Keratinocyte (primary cell): ENCODE results near the gene AADACL3. TPM values are rescaled to one million over a fixed set of nuclear protein-coding genes. Genes with fewer than 3 reads are reported as not detected.

Source experiments
- DNase-seq: peaks from one replicate; pipeline ENCODE4 v3.0.0-alpha.2; 2011; ENCODE audit warnings: low read depth, missing footprints, low spot score
- FAIRE-seq: peaks from 2 replicates; lab custom pipeline; 2011; peaks lifted over from hg19 to GRCh38; lab: Jason Lieb, UNC
- H2AFZ ChIP-seq: 2 replicates; pipeline ENCODE4 v1.6.0; 2012; ENCODE audit warnings: low read length, control low read depth, inconsistent platforms; ENCODE audit not compliant: control insufficient read depth
- H3K27ac ChIP-seq: 2 replicates; pipeline ENCODE4 v1.5.1; 2011; ENCODE audit warnings: low read length; ENCODE audit not compliant: control insufficient read depth, insufficient read depth
- H3K27me3 ChIP-seq: 3 replicates; pipeline ENCODE4 v1.6.0; 2011; ENCODE audit warnings: low read length; ENCODE audit not compliant: control insufficient read depth, insufficient read depth; ENCODE audit errors: extremely low read depth
- H3K36me3 ChIP-seq, 2 experiments: 2 replicates in 1 of 2; 3 replicates in 1 of 2; pipeline ENCODE4 v1.5.1; 2011; ENCODE audit warnings: low read length in 2 of 2, mild to moderate bottlenecking in 1 of 2; ENCODE audit not compliant: control insufficient read depth in 2 of 2, insufficient read depth in 2 of 2; ENCODE audit errors: extremely low read depth in 1 of 2
- H3K4me1 ChIP-seq: 3 replicates; pipeline ENCODE4 v1.5.1; 2011; ENCODE audit warnings: low read length; ENCODE audit not compliant: control insufficient read depth, insufficient read depth; ENCODE audit errors: extremely low read depth
- H3K4me2 ChIP-seq: 3 replicates; pipeline ENCODE4 v1.6.0; 2011; ENCODE audit warnings: low read depth, low read length; ENCODE audit not compliant: control insufficient read depth, insufficient read depth; ENCODE audit errors: extremely low read depth
- H3K4me3 ChIP-seq, 3 experiments: fragments of 200-600 bp in 1 of 3; sonication (generic) in 1 of 3; 2 replicates in 2 of 3; 3 replicates in 1 of 3; pipeline ENCODE4 v1.5.1; 2011 to 2016; ENCODE audit warnings: low read length in 3 of 3, mild to moderate bottlenecking in 3 of 3, control low read depth in 2 of 3, inconsistent platforms in 1 of 3, low read depth in 1 of 3, mixed read lengths in 1 of 3, mixed run types in 1 of 3, moderate library complexity in 1 of 3; ENCODE audit not compliant: control insufficient read depth in 2 of 3, insufficient read depth in 2 of 3; ENCODE audit errors: extremely low read depth in 1 of 3
- H3K79me2 ChIP-seq: 2 replicates; pipeline ENCODE4 v1.6.0; 2012; ENCODE audit warnings: low read length; ENCODE audit not compliant: control insufficient read depth, insufficient read depth
- H3K9ac ChIP-seq: 3 replicates; pipeline ENCODE4 v1.6.0; 2011; ENCODE audit warnings: low read length; ENCODE audit not compliant: control insufficient read depth, insufficient read depth; ENCODE audit errors: extremely low read depth
- H3K9me1 ChIP-seq: 3 replicates; pipeline ENCODE4 v1.6.0; 2011; ENCODE audit warnings: low read length; ENCODE audit not compliant: control insufficient read depth, insufficient read depth; ENCODE audit errors: extremely low read depth
- H3K9me3 ChIP-seq: 2 replicates; pipeline ENCODE4 v1.5.1; 2012; ENCODE audit warnings: low read depth, low read length; ENCODE audit not compliant: control insufficient read depth
- H4K20me1 ChIP-seq: 3 replicates; pipeline ENCODE4 v1.6.0; 2011; ENCODE audit warnings: low read length; ENCODE audit not compliant: control insufficient read depth, insufficient read depth; ENCODE audit errors: extremely low read depth
- CTCF ChIP-seq, 3 experiments: IDR thresholded peaks in 1 of 3; conservative IDR thresholded peaks in 1 of 3; optimal IDR thresholded peaks in 1 of 3; 2 replicates in 2 of 3; 3 replicates in 1 of 3; pipeline versions ENCODE3 to v1.5.1; 2011; ENCODE audit warnings: low read length in 3 of 3, mild to moderate bottlenecking in 3 of 3, moderate library complexity in 2 of 3, control low read depth in 1 of 3, inconsistent platforms in 1 of 3; ENCODE audit not compliant: insufficient read depth in 2 of 3; ENCODE audit errors: extremely low read depth in 1 of 3
- EZH2 ChIP-seq: IDR thresholded peaks from one replicate; pipeline ENCODE4 v1.6.1; 2012; ENCODE audit warnings: inconsistent platforms, mild to moderate bottlenecking, low read length, moderate library complexity
- dilution Hi-C: fragments of 300-500 bp; cut with MboI; formaldehyde crosslinking; loops from one replicate; pipeline ENCODE4 v1.7.0; 2020; ENCODE audit warnings: low sequenced_read_pairs; ENCODE audit not compliant: extremely low pct_ligation_motif_present
- polyA plus RNA-seq, 5 experiments: library from polyadenylated mRNA; depleted of rRNA in 3 of 5; stranded (reverse) in 3 of 5; stranded (forward) in 1 of 5; unstranded in 1 of 5; fragments of >200 nt; gene quantifications; 1 replicate in 1 of 5; 2 replicates in 3 of 5; 3 replicates in 1 of 5; pipeline versions ENCODE4 v1.2.1 to v1.2.3, GENCODE V29; 2011 to 2012; ENCODE audit warnings: missing spikeins in 2 of 5, low read depth in 1 of 5, low replicate concordance in 1 of 5

AADACL3 gene
- polyA plus RNA-seq, 1 donor (not counting 4 experiments of a cell fraction or from before 2014, with no cell fraction given): 0.03 TPM

DNA sequence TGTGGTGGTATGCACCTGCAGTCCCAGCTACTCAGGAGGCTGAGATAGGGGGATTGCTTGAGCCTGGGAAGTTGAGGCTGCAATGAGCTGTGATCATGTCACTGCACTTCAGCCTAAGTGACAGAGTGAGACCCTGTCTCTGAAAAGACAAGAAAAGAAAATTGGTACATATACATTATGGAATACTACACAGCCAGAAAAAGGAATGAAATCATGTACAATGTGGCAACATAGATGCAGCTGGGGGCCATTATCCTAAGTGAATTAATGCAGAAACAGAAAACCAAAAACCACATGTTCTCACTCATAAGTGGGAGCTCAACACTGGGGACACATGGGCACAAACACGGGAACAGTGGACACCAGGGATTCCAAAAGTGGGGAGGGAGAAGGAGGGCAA, 23.0 kb downstream of the AADACL3 start:
- Histone ChIP-seq H2AFZ (no peak overlapping the region), H3K9me1 (no peaks in the 10 kb centered on the region), H3K36me3 (no peaks in the 10 kb centered on the region), H3K9ac (no peak overlapping the region), H4K20me1 (no peaks in the 10 kb centered on the region), H3K27me3 (no peaks in the 10 kb centered on the region), H3K4me2 (no peak overlapping the region), H3K4me1 (no peaks in the 10 kb centered on the region), H3K79me2 (no peaks in the 10 kb centered on the region), H3K27ac (no peak overlapping the region), H3K9me3 (no peaks in the 10 kb centered on the region), H3K4me3 (no peak overlapping the region)
- FAIRE-seq (no peak), DNase-seq (no peak)
- dilution Hi-C loops: no loop called here
- TF ChIP-seq CTCF (optimal IDR thresholded peaks at IDR 0.05 in 1 of 3, IDR thresholded peaks at IDR 0.05 in 1 of 3, conservative IDR thresholded peaks at IDR 0.05 in 1 of 3; ENCODE audit: extremely low read depth in 1 of 3, insufficient read depth in 2 of 3, low read length in 3 of 3): no peak

DNA sequence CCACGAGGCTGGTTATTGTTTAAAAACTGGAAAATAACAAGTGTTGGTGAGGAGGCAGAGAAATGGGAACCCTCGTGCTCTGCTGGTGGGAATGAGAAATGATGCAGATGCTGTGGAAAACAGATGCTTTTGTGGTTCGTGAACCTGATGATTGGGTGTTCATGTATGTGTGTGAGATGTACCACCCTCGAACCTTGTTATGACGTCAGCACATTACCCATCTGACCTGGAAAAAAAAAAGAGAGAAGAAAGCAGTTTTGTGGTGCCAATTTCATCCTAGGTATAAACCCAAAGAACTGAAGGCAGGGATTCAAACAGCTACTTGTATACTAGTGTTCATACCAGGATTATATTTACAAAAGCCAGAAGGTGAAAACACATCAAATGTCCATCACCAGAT, 23.7 kb downstream of the AADACL3 start:
- Histone ChIP-seq H4K20me1 (no peaks in the 10 kb centered on the region), H3K4me2 (no peak overlapping the region), H3K27ac (no peak overlapping the region), H3K79me2 (no peaks in the 10 kb centered on the region), H3K4me1 (no peaks in the 10 kb centered on the region), H3K9ac (no peak overlapping the region), H3K27me3 (no peaks in the 10 kb centered on the region), H2AFZ (no peak overlapping the region), H3K4me3 (no peak overlapping the region), H3K9me1 (no peaks in the 10 kb centered on the region), H3K36me3 (no peaks in the 10 kb centered on the region), H3K9me3 (no peaks in the 10 kb centered on the region)
- no peak for TF ChIP-seq CTCF (optimal IDR thresholded peaks at IDR 0.05 in 1 of 3, IDR thresholded peaks at IDR 0.05 in 1 of 3, conservative IDR thresholded peaks at IDR 0.05 in 1 of 3; ENCODE audit: extremely low read depth in 1 of 3, insufficient read depth in 2 of 3, low read length in 3 of 3)
- no peak for TF ChIP-seq EZH2
- DNase-seq (no peak), FAIRE-seq (no peak)
- dilution Hi-C loops: no loop called here
